Activated naive CD4-positive, alpha-beta T cell treated with anti-CD3 and anti-CD28 coated beads, Interleukin-2, amount 50 U/mL, for 24 hours (primary cell): Measurements from ENCODE around the gene CLEC16A.
A peak's percentile ranks its signal among the peaks of the same experiment; 100 is the strongest.
"Not testable (repeated sequence)": the region's sequence is repeated elsewhere in the genome, so short reads cannot be mapped to it uniquely, and the experiment has no call there.

ENCODE experiments used
- H3K27ac Mint-ChIP-seq: one replicate; pipeline ENCODE4 v1.8.0; 2021; ENCODE audit warnings: mild to moderate bottlenecking, mixed read lengths
- H3K27me3 Mint-ChIP-seq: one replicate; pipeline ENCODE4 v1.8.0; 2021; ENCODE audit warnings: mixed read lengths
- H3K36me3 Mint-ChIP-seq: one replicate; pipeline ENCODE4 v1.8.0; 2021; ENCODE audit warnings: mixed read lengths
- H3K4me1 Mint-ChIP-seq: one replicate; pipeline ENCODE4 v1.8.0; 2021; ENCODE audit warnings: mixed read lengths
- H3K4me3 Mint-ChIP-seq: one replicate; pipeline ENCODE4 v1.8.0; 2021; ENCODE audit warnings: mild to moderate bottlenecking, mixed read lengths
- H3K9me3 Mint-ChIP-seq: one replicate; pipeline ENCODE4 v1.8.0; 2021; ENCODE audit warnings: mixed read lengths

The CLEC16A gene

GRCh38 chr16:10965440-10966061 lies 21.2 kb downstream of the CLEC16A start:
- Mint-ChIP-seq H3K9me3 (no peaks in the 10 kb centered on the region), H3K4me1 (peaks cover 24% of the 10 kb centered on the region), H3K27ac (peak overlapping the region; percentile 87), H3K27me3 (no peaks in the 10 kb centered on the region), H3K36me3 (peaks cover 11% of the 10 kb centered on the region), H3K4me3 (no peak overlapping the region)

DNA sequence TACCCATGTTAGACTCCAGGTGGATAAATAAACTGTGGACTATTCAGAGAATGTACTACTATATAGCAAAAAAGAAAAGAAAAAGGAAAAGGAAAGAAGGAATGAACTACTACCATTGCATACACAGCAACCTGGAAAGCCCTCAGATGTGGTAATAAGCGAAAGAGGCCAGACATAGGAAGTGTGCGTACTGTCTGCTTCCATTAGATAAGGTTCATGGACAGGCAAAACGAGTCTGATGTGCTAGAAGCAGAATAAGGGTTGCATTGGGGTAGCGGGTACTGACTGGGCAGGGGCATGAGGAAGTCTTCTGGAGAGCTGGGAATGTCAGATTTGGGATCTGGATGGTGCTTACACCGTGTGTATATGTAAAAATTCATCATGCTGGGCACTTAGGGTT lies 21.8 kb downstream of the CLEC16A start:
- Mint-ChIP-seq H3K27ac (peak overlapping the region; percentile 87), H3K36me3 (peaks cover 11% of the 10 kb centered on the region), H3K27me3 (no peaks in the 10 kb centered on the region), H3K9me3 (no peaks in the 10 kb centered on the region), H3K4me1 (peaks cover 24% of the 10 kb centered on the region), H3K4me3 (peak overlapping the region; percentile 3)

DNA sequence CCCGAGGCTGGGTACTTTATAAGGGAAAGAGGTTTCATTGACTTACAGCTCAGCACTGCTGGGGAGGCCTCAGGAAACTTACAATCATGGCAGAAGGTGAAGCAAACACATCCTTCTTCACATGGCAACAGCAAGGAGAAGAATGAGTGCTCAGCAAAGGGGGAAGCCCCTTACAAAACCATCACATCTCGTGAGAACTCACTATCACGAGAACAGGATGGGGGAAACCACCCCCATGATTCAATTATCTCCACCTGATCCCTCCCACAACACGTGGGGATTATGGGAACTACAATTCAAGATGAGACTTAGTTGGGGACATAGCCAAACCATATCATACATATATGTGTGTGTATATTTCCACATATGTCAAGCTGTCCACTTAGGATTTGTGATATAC lies 22.2 kb downstream of the CLEC16A start:
- peaks cover 24% of the 10 kb centered on the region for H3K4me1 Mint-ChIP-seq
- H3K27ac Mint-ChIP-seq = peak overlapping the region; percentile 87
- not testable (repeated sequence) for H3K9me3 Mint-ChIP-seq, H3K27me3 Mint-ChIP-seq
- H3K36me3 Mint-ChIP-seq = peaks cover 14% of the 10 kb centered on the region
- H3K4me3 Mint-ChIP-seq = peak overlapping the region; percentile 3

- Mint-ChIP-seq H3K27me3 (no peaks in the 10 kb centered on the region), H3K9me3 (no peaks in the 10 kb centered on the region), H3K27ac (no peak overlapping the region), H3K36me3 (peaks cover 13% of the 10 kb centered on the region), H3K4me1 (peaks cover 34% of the 10 kb centered on the region), H3K4me3 (no peak overlapping the region)
These were observed 23.6 kb downstream of the CLEC16A start for GRCh38 chr16:10967986-10968385.

GRCh38 chr16:10968498-10968897 lies 24.1 kb downstream of the CLEC16A start:
- H3K4me3 Mint-ChIP-seq = no peak overlapping the region
- H3K4me1 Mint-ChIP-seq = peaks cover 38% of the 10 kb centered on the region
- H3K27me3 Mint-ChIP-seq = no peaks in the 10 kb centered on the region
- peaks cover 16% of the 10 kb centered on the region for H3K36me3 Mint-ChIP-seq
- no peaks in the 10 kb centered on the region for H3K9me3 Mint-ChIP-seq
- peak overlapping the region; percentile 46 for H3K27ac Mint-ChIP-seq

DNA sequence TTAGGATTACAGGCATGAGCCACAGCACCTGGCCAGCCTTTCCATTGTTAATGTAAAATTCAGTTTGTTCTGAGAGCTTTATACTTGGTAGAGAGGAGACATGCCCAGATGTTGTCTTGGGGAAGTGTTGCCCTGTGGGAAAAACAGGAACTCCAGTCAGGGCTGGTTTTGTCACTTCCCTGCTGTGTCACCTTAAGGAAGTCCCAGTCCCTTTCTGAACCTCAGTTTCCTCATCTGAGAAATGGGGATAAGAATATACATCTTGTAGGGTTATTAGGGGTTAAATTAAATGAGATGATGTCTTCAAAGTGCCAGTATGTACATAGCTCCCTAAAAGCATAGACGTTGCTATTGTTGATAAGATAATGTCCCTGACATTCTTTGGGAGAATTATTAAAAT lies 25.3 kb downstream of the CLEC16A start:
- H3K36me3 Mint-ChIP-seq = peaks cover 16% of the 10 kb centered on the region
- no peaks in the 10 kb centered on the region for H3K27me3 Mint-ChIP-seq
- H3K27ac Mint-ChIP-seq = no peak overlapping the region
- H3K4me3 Mint-ChIP-seq = no peak overlapping the region
- peaks cover 29% of the 10 kb centered on the region for H3K4me1 Mint-ChIP-seq
- no peaks in the 10 kb centered on the region for H3K9me3 Mint-ChIP-seq

GRCh38 chr16:10970065-10970464 lies 25.7 kb downstream of the CLEC16A start:
- Mint-ChIP-seq H3K27ac (peak overlapping the region; percentile 23), H3K4me1 (peaks cover 29% of the 10 kb centered on the region), H3K9me3 (no peaks in the 10 kb centered on the region), H3K4me3 (no peak overlapping the region), H3K27me3 (no peaks in the 10 kb centered on the region), H3K36me3 (peaks cover 16% of the 10 kb centered on the region)

DNA sequence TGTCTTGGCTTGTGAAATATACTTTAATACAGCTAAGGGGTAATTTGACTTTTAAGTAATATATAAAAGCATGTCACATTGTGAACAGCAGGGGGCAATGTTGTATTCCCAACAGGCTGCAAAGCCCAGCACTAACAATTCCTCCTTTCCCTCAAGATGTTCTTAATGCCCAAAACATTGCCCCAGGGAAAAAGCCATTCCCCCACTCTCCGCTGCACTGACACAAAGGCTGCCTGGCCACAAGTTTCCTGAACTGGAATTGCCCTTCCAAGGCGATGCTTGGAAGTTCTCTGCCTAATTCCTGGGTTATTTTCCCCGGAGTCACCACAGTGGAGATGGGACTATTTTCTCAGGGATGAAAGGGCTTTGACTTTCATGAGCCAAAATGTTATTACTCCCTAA lies 27.2 kb downstream of the CLEC16A start:
- no peaks in the 10 kb centered on the region for H3K27me3 Mint-ChIP-seq
- H3K27ac Mint-ChIP-seq = no peak overlapping the region
- H3K4me3 Mint-ChIP-seq = no peak overlapping the region
- H3K9me3 Mint-ChIP-seq = no peaks in the 10 kb centered on the region
- peaks cover 20% of the 10 kb centered on the region for H3K4me1 Mint-ChIP-seq
- H3K36me3 Mint-ChIP-seq = peaks cover 10% of the 10 kb centered on the region

DNA sequence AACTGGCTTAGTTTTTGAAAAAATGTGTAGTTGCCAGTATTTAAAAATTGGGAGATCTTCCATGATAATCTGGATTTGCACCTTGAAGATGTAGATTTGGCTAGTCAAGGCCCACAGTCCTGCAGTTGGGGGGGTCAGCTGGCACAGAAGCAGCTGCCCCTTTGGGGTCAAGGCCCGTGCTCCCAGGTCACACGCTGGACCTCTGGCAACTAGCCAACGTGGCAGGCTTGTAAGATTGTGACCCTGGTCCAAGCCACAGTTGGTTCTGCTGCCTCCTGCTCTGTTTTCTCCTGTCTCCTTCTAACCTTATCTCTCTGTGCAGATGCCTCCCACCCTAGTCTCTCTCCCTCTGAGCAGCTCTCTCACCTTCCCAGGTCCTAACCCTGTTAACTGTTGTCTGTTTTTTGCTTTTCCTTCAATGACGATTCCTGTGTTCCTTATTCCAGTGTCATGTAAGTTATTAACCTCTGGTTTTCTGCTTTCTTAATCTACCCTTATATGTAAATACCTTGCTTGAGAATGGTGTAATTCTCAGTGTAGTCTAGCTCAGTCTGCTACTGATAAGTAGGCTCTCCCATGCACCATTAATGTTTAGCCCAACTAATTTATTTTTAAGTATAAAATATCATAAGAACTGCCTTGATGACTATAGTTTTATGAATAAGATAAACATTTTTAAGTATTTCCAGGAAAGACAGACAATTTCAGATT lies 27.9 kb downstream of the CLEC16A start:
- Mint-ChIP-seq H3K9me3 (no peaks in the 10 kb centered on the region), H3K4me3 (no peak overlapping the region), H3K36me3 (peaks cover 10% of the 10 kb centered on the region), H3K4me1 (peaks cover 17% of the 10 kb centered on the region), H3K27ac (no peak overlapping the region), H3K27me3 (no peaks in the 10 kb centered on the region)

GRCh38 chr16:10972819-10973464 lies 28.6 kb downstream of the CLEC16A start:
- peaks cover 24% of the 10 kb centered on the region for H3K4me1 Mint-ChIP-seq
- no peak overlapping the region for H3K4me3 Mint-ChIP-seq
- H3K27ac Mint-ChIP-seq = no peak overlapping the region

DNA sequence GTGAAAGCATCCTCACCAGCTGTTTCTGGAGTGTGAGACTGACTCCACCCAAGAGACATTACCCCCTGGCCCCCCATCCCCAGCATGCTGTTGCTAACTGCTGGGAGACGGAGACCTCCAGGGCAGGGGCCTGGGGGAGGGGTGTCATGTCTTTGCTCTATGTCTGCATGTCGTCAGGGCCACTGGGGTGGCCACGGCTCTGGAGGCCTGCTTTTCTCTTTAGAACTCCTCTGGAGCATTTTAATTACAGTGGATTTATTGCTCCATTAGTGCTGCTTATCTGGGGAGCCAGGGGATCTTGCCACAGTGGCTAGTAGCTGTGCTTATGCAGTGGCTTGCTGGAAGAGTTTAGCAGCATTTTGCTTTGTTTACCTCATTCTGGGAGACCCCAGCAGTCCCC lies 32.3 kb downstream of the CLEC16A start:
- H3K9me3 Mint-ChIP-seq = no peaks in the 10 kb centered on the region
- no peak overlapping the region for H3K27ac Mint-ChIP-seq
- peaks cover 10% of the 10 kb centered on the region for H3K36me3 Mint-ChIP-seq
- peaks cover 24% of the 10 kb centered on the region for H3K4me1 Mint-ChIP-seq
- H3K4me3 Mint-ChIP-seq = no peak overlapping the region
- H3K27me3 Mint-ChIP-seq = no peaks in the 10 kb centered on the region

More at GRCh38 chr16:10972819-10973464, 28.6 kb downstream of the CLEC16A start:
- Mint-ChIP-seq H3K27me3 (no peaks in the 10 kb centered on the region), H3K36me3 (peaks cover 12% of the 10 kb centered on the region), H3K9me3 (no peaks in the 10 kb centered on the region)

DNA sequence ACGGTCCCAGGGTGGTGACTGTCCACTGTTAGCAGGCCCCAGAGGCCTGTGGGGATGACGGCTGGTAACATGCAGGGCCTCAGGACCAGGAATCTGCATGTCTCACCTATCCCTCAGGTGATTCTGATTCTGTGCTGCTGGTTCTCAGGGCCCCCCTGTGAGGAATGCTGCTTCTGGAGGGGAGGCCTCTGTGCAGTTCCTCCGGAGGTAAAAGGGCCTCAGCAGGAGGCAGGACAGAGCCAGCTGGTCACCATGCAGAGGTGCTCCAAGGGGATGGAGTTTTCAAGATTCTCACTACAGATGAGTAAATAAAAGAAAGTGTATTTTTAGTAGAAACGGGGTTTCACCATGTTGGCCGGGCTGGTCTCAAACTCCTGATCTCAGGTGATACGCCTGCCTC lies 33.8 kb downstream of the CLEC16A start:
- Mint-ChIP-seq H3K4me3 (no peak overlapping the region), H3K27me3 (no peaks in the 10 kb centered on the region), H3K9me3 (no peaks in the 10 kb centered on the region), H3K4me1 (peaks cover 12% of the 10 kb centered on the region), H3K27ac (no peak overlapping the region), H3K36me3 (peaks cover 6% of the 10 kb centered on the region)

DNA sequence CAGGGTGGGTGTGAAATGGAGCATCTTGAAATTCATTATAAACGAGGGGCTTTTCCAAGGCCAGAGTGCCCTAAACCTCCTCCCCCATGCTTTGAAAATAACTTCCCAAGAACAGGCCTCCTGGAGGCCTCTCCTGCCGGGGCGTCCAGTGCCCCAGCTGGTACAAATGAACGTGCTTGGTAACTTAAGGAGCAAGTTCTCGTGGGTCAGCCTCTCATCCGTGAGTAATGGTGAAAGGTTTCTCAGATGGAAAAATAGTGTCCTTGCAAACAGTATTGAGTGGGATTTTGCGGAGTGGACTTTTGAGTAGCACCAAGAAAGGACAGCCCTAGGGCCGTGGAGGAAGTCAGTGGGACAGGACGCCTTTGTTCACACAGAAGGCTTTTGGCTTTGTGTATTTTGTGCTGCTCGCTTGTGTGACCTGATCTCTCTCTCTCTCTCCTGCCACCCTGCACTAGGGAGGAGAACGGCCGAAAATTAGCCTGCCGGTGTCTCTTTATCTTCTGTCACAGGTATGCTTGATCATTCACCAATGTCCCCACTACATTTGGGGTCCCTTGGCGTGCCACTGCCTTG lies 34.6 kb downstream of the CLEC16A start:
- H3K27ac Mint-ChIP-seq = no peak overlapping the region
- peaks cover 10% of the 10 kb centered on the region for H3K4me1 Mint-ChIP-seq
- H3K4me3 Mint-ChIP-seq = no peak overlapping the region
- peaks cover 4% of the 10 kb centered on the region for H3K36me3 Mint-ChIP-seq
- H3K9me3 Mint-ChIP-seq = no peaks in the 10 kb centered on the region
- H3K27me3 Mint-ChIP-seq = no peaks in the 10 kb centered on the region

- no peaks in the 10 kb centered on the region for H3K9me3 Mint-ChIP-seq
- peaks cover 16% of the 10 kb centered on the region for H3K4me1 Mint-ChIP-seq
- no peak overlapping the region for H3K27ac Mint-ChIP-seq
- no peaks in the 10 kb centered on the region for H3K27me3 Mint-ChIP-seq
- peaks cover 8% of the 10 kb centered on the region for H3K36me3 Mint-ChIP-seq
- no peak overlapping the region for H3K4me3 Mint-ChIP-seq
These were observed 35.6 kb downstream of the CLEC16A start for GRCh38 chr16:10979717-10980601.

DNA sequence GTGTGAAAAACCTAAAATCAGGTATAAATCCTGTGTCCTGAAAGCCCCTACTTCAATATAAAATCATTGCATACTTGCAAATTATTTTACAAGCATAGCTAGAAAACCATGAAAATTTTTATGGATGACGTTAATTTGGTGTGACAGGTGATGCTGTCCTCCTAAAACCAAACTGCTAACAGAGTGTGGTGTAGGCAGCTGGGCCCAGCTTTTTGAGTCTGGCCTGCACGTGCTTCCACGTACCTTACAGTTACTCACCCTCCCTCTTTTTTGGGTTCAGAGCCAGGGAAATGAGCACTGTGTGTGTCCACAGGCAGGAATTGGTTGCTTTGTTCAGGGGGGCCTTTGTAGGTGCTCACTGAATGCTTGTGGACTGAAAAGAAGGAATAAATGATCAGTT lies 36.4 kb downstream of the CLEC16A start:
- H3K27ac Mint-ChIP-seq = no peak overlapping the region
- H3K27me3 Mint-ChIP-seq = no peaks in the 10 kb centered on the region
- H3K36me3 Mint-ChIP-seq = peaks cover 8% of the 10 kb centered on the region
- H3K4me3 Mint-ChIP-seq = no peak overlapping the region
- peaks cover 16% of the 10 kb centered on the region for H3K4me1 Mint-ChIP-seq
- H3K9me3 Mint-ChIP-seq = no peaks in the 10 kb centered on the region
